NCI-H1417 (cell line): ENCODE data around the gene TSPEAR.
"Not testable (repeated sequence)": the region's sequence is repeated elsewhere in the genome, so short reads cannot be mapped to it uniquely, and the experiment has no call there.

Experiments used
- DNase-seq, 3 experiments: peaks; one replicate each; lab custom pipeline; 2025; lab: John Stamatoyannopoulos, UW

Gene TSPEAR

GRCh38 chr21:44590311-44590721 is 121.1 kb downstream of the TSPEAR start:
- no peak for DNase-seq

- DNase-seq: no peak
These were observed 121.6 kb downstream of the TSPEAR start for GRCh38 chr21:44589586-44590305.

- DNase-seq: no peak
These were observed 122.3 kb downstream of the TSPEAR start for GRCh38 chr21:44589094-44589493.

- DNase-seq: no peak
These were observed 125.5 kb downstream of the TSPEAR start for GRCh38 chr21:44585892-44586291.

GRCh38 chr21:44583800-44584147 is 127.6 kb downstream of the TSPEAR start:
- peak in 2 of 3 experiments; percentile 76 to 95 for DNase-seq

- DNase-seq: peak in 2 of 3 experiments; percentile 76 to 95
These were observed 128.1 kb downstream of the TSPEAR start for GRCh38 chr21:44583089-44583799.

GRCh38 chr21:44582055-44582454 is 129.3 kb downstream of the TSPEAR start:
- peak in 1 of 3 experiments; percentile 17 for DNase-seq

GRCh38 chr21:44581158-44581557 is 130.2 kb downstream of the TSPEAR start:
- DNase-seq: no peak

- DNase-seq: not testable (repeated sequence)
These were observed 131.0 kb downstream of the TSPEAR start, which contains the start of gene KRTAP10-5 for GRCh38 chr21:44580231-44580821. KRTAP10-5 (minus strand) TSS chr21:44580604; CDS start chr21:44580578, 26 bp downstream.

- no peak for DNase-seq
These were observed 131.6 kb downstream of the TSPEAR start for GRCh38 chr21:44579833-44580144.

GRCh38 chr21:44579056-44579832 is 132.1 kb downstream of the TSPEAR start:
- DNase-seq: no peak

- DNase-seq: no peak
These were observed 132.9 kb downstream of the TSPEAR start for GRCh38 chr21:44578371-44579055.

GRCh38 chr21:44576025-44576420 is 135.3 kb downstream of the TSPEAR start:
- no peak for DNase-seq

GRCh38 chr21:44575307-44576024 is 135.9 kb downstream of the TSPEAR start:
- DNase-seq: no peak

- DNase-seq: peak in 2 of 3 experiments; percentile 33 to 59
These were observed 136.7 kb downstream of the TSPEAR start for GRCh38 chr21:44574457-44575306.

- peak in 2 of 3 experiments; percentile 68 to 82 for DNase-seq
These were observed 137.5 kb downstream of the TSPEAR start, which contains the start of gene KRTAP10-4 for GRCh38 chr21:44573630-44574456. KRTAP10-4 (plus strand) TSS chr21:44573729; CDS start chr21:44573759, 30 bp downstream.

GRCh38 chr21:44572959-44573583 is 138.3 kb downstream of the TSPEAR start:
- DNase-seq: peak in 1 of 3 experiments; percentile 69
